Measurements from ENCODE around the gene ASTN2. TPM values are rescaled to one million over a fixed set of nuclear protein-coding genes. Genes with fewer than 3 reads are reported as not detected.

ASTN2 gene
- total RNA-seq, 1 donor from 2014 or later = 15.9 TPM

DNA sequence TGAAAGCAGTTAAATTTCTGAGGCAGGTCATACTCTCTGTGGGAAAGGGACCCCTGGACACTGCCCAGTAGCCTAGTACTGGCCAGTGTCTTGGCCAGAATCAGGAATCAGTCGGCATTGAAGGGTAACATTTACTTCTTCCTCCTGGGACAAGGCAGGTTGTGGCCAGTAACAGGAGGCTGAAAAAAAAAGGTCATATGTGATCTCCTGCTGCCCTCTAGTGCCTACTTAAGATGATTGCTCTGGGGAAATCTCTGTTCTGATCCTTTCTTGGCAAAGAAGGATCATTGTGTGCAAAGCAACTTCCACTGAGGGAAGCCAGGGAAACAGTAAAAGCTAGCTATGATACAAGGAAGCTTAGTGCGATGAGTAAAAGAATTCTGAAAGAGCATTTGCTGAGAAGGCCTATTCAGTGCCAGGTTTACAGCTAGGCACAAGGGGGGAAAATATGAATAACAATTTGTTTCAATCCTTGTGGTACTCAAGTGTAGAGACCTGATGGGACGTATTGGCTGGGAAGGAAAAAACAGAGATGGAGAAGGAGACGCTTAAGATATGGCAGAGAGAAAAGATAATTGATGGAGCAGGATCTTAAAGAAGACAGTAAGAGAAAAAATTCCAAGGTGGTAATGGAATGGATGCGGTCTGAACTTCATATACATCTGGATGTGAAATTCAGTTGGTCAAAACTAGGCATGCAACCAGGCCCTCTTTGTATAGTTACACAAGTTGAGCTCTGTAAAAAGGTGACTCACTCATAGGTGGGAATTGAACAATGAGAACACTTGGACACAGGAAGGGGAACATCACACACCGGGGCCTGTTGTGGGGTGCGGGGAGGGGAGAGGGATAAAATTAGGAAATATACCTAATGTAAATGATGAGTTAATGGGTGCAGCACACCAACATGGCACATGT is 753.6 kb downstream of the ASTN2 start:
- no peaks in the 10 kb centered on the region for H3K27me3 Mint-ChIP-seq
- H3K9me3 Mint-ChIP-seq = no peaks in the 10 kb centered on the region
- H3K4me1 Mint-ChIP-seq (ENCODE audit: unreplicated experiment) = no peaks in the 10 kb centered on the region
- no peak overlapping the region for H3K27ac Mint-ChIP-seq
- no peak overlapping the region for H3K4me3 Mint-ChIP-seq
- DNase-seq (ENCODE audit: extremely low spot score, unreplicated experiment) = no peak
- TF ChIP-seq, protein P1, sequence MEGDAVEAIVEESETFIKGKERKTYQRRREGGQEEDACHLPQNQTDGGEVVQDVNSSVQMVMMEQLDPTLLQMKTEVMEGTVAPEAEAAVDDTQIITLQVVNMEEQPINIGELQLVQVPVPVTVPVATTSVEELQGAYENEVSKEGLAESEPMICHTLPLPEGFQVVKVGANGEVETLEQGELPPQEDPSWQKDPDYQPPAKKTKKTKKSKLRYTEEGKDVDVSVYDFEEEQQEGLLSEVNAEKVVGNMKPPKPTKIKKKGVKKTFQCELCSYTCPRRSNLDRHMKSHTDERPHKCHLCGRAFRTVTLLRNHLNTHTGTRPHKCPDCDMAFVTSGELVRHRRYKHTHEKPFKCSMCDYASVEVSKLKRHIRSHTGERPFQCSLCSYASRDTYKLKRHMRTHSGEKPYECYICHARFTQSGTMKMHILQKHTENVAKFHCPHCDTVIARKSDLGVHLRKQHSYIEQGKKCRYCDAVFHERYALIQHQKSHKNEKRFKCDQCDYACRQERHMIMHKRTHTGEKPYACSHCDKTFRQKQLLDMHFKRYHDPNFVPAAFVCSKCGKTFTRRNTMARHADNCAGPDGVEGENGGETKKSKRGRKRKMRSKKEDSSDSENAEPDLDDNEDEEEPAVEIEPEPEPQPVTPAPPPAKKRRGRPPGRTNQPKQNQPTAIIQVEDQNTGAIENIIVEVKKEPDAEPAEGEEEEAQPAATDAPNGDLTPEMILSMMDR (conservative IDR thresholded peaks at IDR 0.05) = peak; percentile 90
- no peaks in the 10 kb centered on the region for H3K36me3 Mint-ChIP-seq

DNA sequence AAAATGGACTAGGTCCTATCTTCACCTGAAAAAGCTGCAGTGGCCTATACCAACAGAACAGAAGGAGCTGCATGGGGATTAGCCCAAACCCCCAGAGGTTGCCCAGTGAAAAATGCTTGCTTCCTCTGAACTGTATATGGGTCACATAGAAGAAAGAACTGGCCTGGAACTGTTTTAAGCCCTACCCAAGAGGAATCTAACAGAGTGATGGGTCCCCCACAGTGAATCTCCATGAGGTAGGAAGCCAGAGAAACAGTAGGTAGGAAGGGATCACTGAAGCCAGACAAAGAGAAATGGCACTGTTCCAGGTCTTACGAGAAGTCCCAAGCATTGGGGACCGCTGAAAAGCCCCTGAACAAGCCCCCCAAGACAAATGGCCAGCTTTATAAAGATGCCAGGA is 756.6 kb downstream of the ASTN2 start:
- no peaks in the 10 kb centered on the region for H3K4me1 Mint-ChIP-seq (ENCODE audit: unreplicated experiment)
- DNase-seq (ENCODE audit: extremely low spot score, unreplicated experiment) = no peak
- no peak overlapping the region for H3K4me3 Mint-ChIP-seq
- TF ChIP-seq, protein P1 (conservative IDR thresholded peaks at IDR 0.05) = no peak
- no peaks in the 10 kb centered on the region for H3K9me3 Mint-ChIP-seq
- H3K27me3 Mint-ChIP-seq = no peaks in the 10 kb centered on the region
- H3K36me3 Mint-ChIP-seq = no peaks in the 10 kb centered on the region
- H3K27ac Mint-ChIP-seq = no peak overlapping the region

DNA sequence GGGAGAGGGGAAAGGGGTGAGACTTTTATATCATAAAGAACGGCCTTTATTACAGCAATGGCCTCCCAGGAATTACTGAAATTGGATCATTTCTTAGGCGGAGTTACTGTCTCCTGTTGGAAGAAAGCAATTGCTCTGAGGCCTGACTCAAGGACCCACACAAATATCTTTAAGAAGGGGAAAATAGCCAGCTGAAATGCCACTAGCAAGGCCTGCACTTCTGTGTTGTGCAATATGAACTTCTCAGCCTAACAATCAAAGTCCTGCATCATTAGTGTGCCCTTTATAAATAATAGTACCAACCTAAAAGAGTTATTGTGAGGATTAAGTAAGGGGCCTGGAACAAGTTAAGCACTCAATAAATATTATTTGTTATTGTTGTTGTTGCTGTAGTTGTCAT is 757.9 kb downstream of the ASTN2 start:
- Mint-ChIP-seq H3K27ac (no peak overlapping the region), H3K36me3 (no peaks in the 10 kb centered on the region), H3K4me1 (ENCODE audit: unreplicated experiment) (no peaks in the 10 kb centered on the region), H3K4me3 (no peak overlapping the region), H3K27me3 (no peaks in the 10 kb centered on the region), H3K9me3 (no peaks in the 10 kb centered on the region)
- no peak for DNase-seq (ENCODE audit: extremely low spot score, unreplicated experiment)
- TF ChIP-seq, protein P1 (conservative IDR thresholded peaks at IDR 0.05) = no peak

DNA sequence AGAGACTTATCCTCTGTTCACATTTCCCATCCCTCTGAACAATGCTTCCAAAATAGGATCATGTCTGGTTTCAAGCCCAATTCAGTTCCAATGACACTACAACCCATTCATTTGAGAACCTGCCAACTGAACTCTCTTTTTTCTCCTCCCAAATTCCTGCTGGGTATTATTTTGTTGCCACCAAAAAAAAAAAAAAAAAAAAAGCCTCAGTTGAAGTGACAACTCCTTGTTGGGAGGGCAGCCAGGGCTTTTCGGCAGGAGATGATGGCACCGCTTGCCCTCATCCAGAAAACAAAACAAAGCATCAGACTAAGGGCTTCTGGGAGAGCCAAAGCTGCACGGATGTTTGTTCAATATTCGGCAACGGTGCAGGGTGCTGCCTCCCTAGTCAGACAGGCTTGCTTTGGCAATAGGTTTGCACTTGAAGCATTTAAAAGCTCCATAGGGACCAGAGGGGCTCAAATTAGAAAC is 758.3 kb downstream of the ASTN2 start:
- TF ChIP-seq, protein P1 (conservative IDR thresholded peaks at IDR 0.05) = no peak
- Mint-ChIP-seq H3K27ac (no peak overlapping the region), H3K36me3 (no peaks in the 10 kb centered on the region), H3K27me3 (no peaks in the 10 kb centered on the region), H3K9me3 (no peaks in the 10 kb centered on the region), H3K4me1 (ENCODE audit: unreplicated experiment) (no peaks in the 10 kb centered on the region), H3K4me3 (no peak overlapping the region)
- no peak for DNase-seq (ENCODE audit: extremely low spot score, unreplicated experiment)

DNA sequence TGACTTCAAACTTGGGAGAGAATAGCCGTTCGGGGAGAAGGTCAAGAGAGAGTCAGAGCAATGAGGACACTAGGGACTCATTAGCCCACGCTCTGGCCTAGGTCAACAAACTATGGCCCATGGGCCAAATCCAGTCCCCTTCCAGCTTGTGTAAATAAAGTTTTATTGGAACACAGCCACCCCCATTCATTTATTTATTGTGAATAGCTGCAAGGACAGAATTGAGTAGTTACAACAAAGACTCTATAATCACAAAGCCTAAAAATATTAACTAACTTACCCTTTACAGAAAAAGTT is 760.9 kb downstream of the ASTN2 start:
- DNase-seq (ENCODE audit: extremely low spot score, unreplicated experiment) = no peak
- peaks cover 5% of the 10 kb centered on the region for H3K36me3 Mint-ChIP-seq
- no peak overlapping the region for H3K27ac Mint-ChIP-seq
- peaks cover 5% of the 10 kb centered on the region for H3K27me3 Mint-ChIP-seq
- TF ChIP-seq, protein P1 (conservative IDR thresholded peaks at IDR 0.05) = no peak
- no peaks in the 10 kb centered on the region for H3K9me3 Mint-ChIP-seq
- H3K4me1 Mint-ChIP-seq (ENCODE audit: unreplicated experiment) = no peaks in the 10 kb centered on the region
- no peak overlapping the region for H3K4me3 Mint-ChIP-seq
